T-helper 2 cell treated with Interferon-gamma antibody and Interleukin-4, amounts not matched to agents 100 ng/mL and 5 ng/mL, for 36 hours (primary cell): Measurements from ENCODE around the gene NT5C2. TPM values are rescaled to one million over a fixed set of nuclear protein-coding genes. Genes with fewer than 3 reads are reported as not detected.

Experiments used
- intact Hi-C: fragments of 100-400 bp; cut with micrococcal nuclease; formaldehyde crosslinking; loops from one replicate; pipeline ENCODE4 v1.15.1; 2023
- total RNA-seq: library from RNA; stranded (reverse); gene quantifications from 2 replicates; pipeline ENCODE4 v1.2.3, GENCODE V29; 2022

The NT5C2 gene
- total RNA-seq, 1 donor from 2014 or later: 77.0 TPM

GRCh38 chr10:103066141-103067098 lies 126.7 kb downstream of the NT5C2 start:
- intact Hi-C loops: loop anchor here (5.0 kb wide), 1 partner anchor 324 kb away; the partner anchor contains the start of gene WBP1L

- intact Hi-C loops: loop anchor here (5.0 kb wide), 1 partner anchor 323 kb away; the partner anchor contains the start of gene WBP1L
Measured at GRCh38 chr10:103064956-103065355, 128.1 kb downstream of the NT5C2 start.

GRCh38 chr10:103062854-103063590 lies 130.1 kb downstream of the NT5C2 start:
- intact Hi-C loops: no loop called here

GRCh38 chr10:103060575-103060974 lies 132.5 kb downstream of the NT5C2 start:
- intact Hi-C loops: no loop called here

- intact Hi-C loops: no loop called here
Measured at GRCh38 chr10:103058034-103058433, 135.0 kb downstream of the NT5C2 start.

GRCh38 chr10:103055105-103055504 lies 138.0 kb downstream of the NT5C2 start:
- intact Hi-C loops: no loop called here

- intact Hi-C loops: loop anchor here (1.0 kb wide), 2 partner anchors 15 to 136 kb away; partner anchors contain the start of gene CNNM2
Measured at GRCh38 chr10:103054621-103055020, 138.5 kb downstream of the NT5C2 start.

- intact Hi-C loops: loop anchor here (1.0 kb wide), 2 partner anchors 15 to 136 kb away; partner anchors contain the start of gene CNNM2
Measured at GRCh38 chr10:103053659-103054581, 139.2 kb downstream of the NT5C2 start.

- intact Hi-C loops: no loop called here
Measured at GRCh38 chr10:103049237-103049636, 143.8 kb downstream of the NT5C2 start.

GRCh38 chr10:103047381-103047780 lies 145.7 kb downstream of the NT5C2 start:
- intact Hi-C loops: no loop called here

- intact Hi-C loops: no loop called here
Measured at GRCh38 chr10:103045961-103046360, 147.1 kb downstream of the NT5C2 start.

GRCh38 chr10:103044942-103045489 lies 148.1 kb downstream of the NT5C2 start:
- intact Hi-C loops: no loop called here

- intact Hi-C loops: no loop called here
Measured at GRCh38 chr10:103042908-103043307, 150.2 kb downstream of the NT5C2 start.

GRCh38 chr10:103042129-103042528 lies 150.9 kb downstream of the NT5C2 start:
- intact Hi-C loops: no loop called here

GRCh38 chr10:103041391-103041790 lies 151.7 kb downstream of the NT5C2 start:
- intact Hi-C loops: no loop called here

- intact Hi-C loops: no loop called here
Measured at GRCh38 chr10:103040418-103040817, 152.7 kb downstream of the NT5C2 start.

GRCh38 chr10:103038570-103038969 lies 154.5 kb downstream of the NT5C2 start:
- intact Hi-C loops: no loop called here
